ENCODE measurements around the gene SPATA6L. TPM values are rescaled to one million over a fixed set of nuclear protein-coding genes. Genes with fewer than 3 reads are reported as not detected.

SPATA6L gene
- total and polyA plus RNA-seq, 2 experiments from 2014 or later: 1.7 to 1.9 TPM

GRCh38 chr9:4662989-4663792 is 3.1 kb downstream of the SPATA6L start:
- H3K27me3 Mint-ChIP-seq (ENCODE audit: insufficient read depth, low read depth, poor library complexity): peaks cover 5% of the 10 kb centered on the region
- no peaks in the 10 kb centered on the region for H3K9me2 ChIP-seq (ENCODE audit: insufficient read depth)
- H3K4me1 Mint-ChIP-seq: peaks cover 49% of the 10 kb centered on the region
- H3K36me3 Mint-ChIP-seq (ENCODE audit: low read depth): peaks cover 4% of the 10 kb centered on the region; the same call in 1 of the 3 replicates
- no peaks in the 10 kb centered on the region for H4K20me1 ChIP-seq (replicated peaks; ENCODE audit: insufficient read depth)
- peak overlapping the region; percentile 75 for H3K4me3 Mint-ChIP-seq
- peak overlapping the region; percentile 89 for H3K4me2 ChIP-seq
- H3K36me3 ChIP-seq (ENCODE audit: insufficient read depth): no peaks in the 10 kb centered on the region
- TF ChIP-seq JUNB (IDR thresholded peaks at IDR 0.05; ENCODE audit: unreplicated experiment) (no peak), ZNF331 (CRISPR knock-in tag; IDR thresholded peaks at IDR 0.05; ENCODE audit: low read depth) (no peak), CTCF (conservative IDR thresholded peaks at IDR 0.05; ENCODE audit: low read depth in 2 of 2) (no peak)
- 0 out of 2 replicates have a peak overlapping the region, but pooled peaks have one; percentile 15 for H2AFZ ChIP-seq
- peak overlapping the region; percentile 47; the same call in 1 of the 2 replicates for H3K27ac Mint-ChIP-seq
- H3K27ac ChIP-seq (ENCODE audit: low read depth): no peak overlapping the region
- H3F3A ChIP-seq (replicated peaks; ENCODE audit: low read depth): no peaks in the 10 kb centered on the region
- H3K4me1 ChIP-seq (ENCODE audit: insufficient read depth): peaks cover 40% of the 10 kb centered on the region
- peak overlapping the region; percentile 79 for H3K4me3 ChIP-seq
- peaks cover 13% of the 10 kb centered on the region; the same call in 1 of the 2 replicates for H3K79me2 ChIP-seq (replicated peaks; ENCODE audit: insufficient read depth)
- H3K27me3 ChIP-seq (ENCODE audit: insufficient read depth): 0 out of 2 replicates have a peak, but pooled peaks cover 2% of the 10 kb centered on the region
- H3K9me3 Mint-ChIP-seq: 0 out of 3 replicates have a peak, but pooled peaks cover 3% of the 10 kb centered on the region
- ATAC-seq: no peak; the same call in 1 of the 3 replicates
- DNase-seq (ENCODE audit: low spot score): peak; percentile 20

GRCh38 chr9:4662108-4662988 is 3.9 kb downstream of the SPATA6L start, which contains the start of gene PLPP6:
PLPP6 (plus strand) TSS chr9:4662294; CDS start chr9:4662376, 82 bp downstream.
- peak within 1 kb of the TSS; percentile 15; the same call in 1 of the 2 replicates for H2AFZ ChIP-seq
- H3K4me2 ChIP-seq: peak within 1 kb of the TSS; percentile 89
- Mint-ChIP-seq H3K4me1 (peaks cover 53% of the 10 kb centered on the region), H3K27ac (peak within 1 kb of the TSS; percentile 68), H3K27me3 (ENCODE audit: insufficient read depth, low read depth, poor library complexity) (peaks cover 5% of the 10 kb centered on the region), H3K36me3 (ENCODE audit: low read depth) (peaks cover 4% of the 10 kb centered on the region; the same call in 1 of the 3 replicates), H3K9me3 (0 out of 3 replicates have a peak, but pooled peaks cover 3% of the 10 kb centered on the region), H3K4me3 (peak within 1 kb of the TSS; percentile 75)
- H3K9me2 ChIP-seq (ENCODE audit: insufficient read depth): no peaks in the 10 kb centered on the region
- no peaks in the 10 kb centered on the region for H3K36me3 ChIP-seq (ENCODE audit: insufficient read depth)
- peaks cover 47% of the 10 kb centered on the region for H3K4me1 ChIP-seq (ENCODE audit: insufficient read depth)
- H3K4me3 ChIP-seq: peak within 1 kb of the TSS; percentile 79
- DNase-seq (ENCODE audit: low spot score) (peak; percentile 98), ATAC-seq (peak; percentile 90)
- peaks cover 13% of the 10 kb centered on the region; the same call in 1 of the 2 replicates for H3K79me2 ChIP-seq (replicated peaks; ENCODE audit: insufficient read depth)
- 0 out of 2 replicates have a peak, but pooled peaks cover 2% of the 10 kb centered on the region for H3K27me3 ChIP-seq (ENCODE audit: insufficient read depth)
- peak within 1 kb of the TSS; percentile 60 for H3K27ac ChIP-seq (ENCODE audit: low read depth)
- no peaks in the 10 kb centered on the region for H3F3A ChIP-seq (replicated peaks; ENCODE audit: low read depth)
- no peaks in the 10 kb centered on the region for H4K20me1 ChIP-seq (replicated peaks; ENCODE audit: insufficient read depth)
- peak; percentile 39 to 79 for TF ChIP-seq CTCF (conservative IDR thresholded peaks at IDR 0.05; ENCODE audit: low read depth in 2 of 2)
- peak; percentile 71 for TF ChIP-seq POLR2AphosphoS5 (IDR thresholded peaks at IDR 0.05; ENCODE audit: low read depth)
- TF ChIP-seq EZH2 (IDR thresholded peaks at IDR 0.05; ENCODE audit: low read depth, unreplicated experiment): no peak
- no peak for TF ChIP-seq CREB1 (CRISPR knock-in tag; IDR thresholded peaks at IDR 0.05; ENCODE audit: low read depth)
- TF ChIP-seq NANOG (IDR thresholded peaks at IDR 0.05; ENCODE audit: borderline replicate concordance): no peak
- no peak for TF ChIP-seq ZNF331 (CRISPR knock-in tag; IDR thresholded peaks at IDR 0.05; ENCODE audit: low read depth)
- no peak for TF ChIP-seq STAT1 (IDR thresholded peaks at IDR 0.05; ENCODE audit: unreplicated experiment)
